ENCODE data around the gene PFKP. TPM values are rescaled to one million over a fixed set of nuclear protein-coding genes. Genes with fewer than 3 reads are reported as not detected.

The PFKP gene
- total RNA-seq, 1 donor from 2014 or later = 42.8 TPM

- TF ChIP-seq, protein P1, sequence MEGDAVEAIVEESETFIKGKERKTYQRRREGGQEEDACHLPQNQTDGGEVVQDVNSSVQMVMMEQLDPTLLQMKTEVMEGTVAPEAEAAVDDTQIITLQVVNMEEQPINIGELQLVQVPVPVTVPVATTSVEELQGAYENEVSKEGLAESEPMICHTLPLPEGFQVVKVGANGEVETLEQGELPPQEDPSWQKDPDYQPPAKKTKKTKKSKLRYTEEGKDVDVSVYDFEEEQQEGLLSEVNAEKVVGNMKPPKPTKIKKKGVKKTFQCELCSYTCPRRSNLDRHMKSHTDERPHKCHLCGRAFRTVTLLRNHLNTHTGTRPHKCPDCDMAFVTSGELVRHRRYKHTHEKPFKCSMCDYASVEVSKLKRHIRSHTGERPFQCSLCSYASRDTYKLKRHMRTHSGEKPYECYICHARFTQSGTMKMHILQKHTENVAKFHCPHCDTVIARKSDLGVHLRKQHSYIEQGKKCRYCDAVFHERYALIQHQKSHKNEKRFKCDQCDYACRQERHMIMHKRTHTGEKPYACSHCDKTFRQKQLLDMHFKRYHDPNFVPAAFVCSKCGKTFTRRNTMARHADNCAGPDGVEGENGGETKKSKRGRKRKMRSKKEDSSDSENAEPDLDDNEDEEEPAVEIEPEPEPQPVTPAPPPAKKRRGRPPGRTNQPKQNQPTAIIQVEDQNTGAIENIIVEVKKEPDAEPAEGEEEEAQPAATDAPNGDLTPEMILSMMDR (IDR thresholded peaks at IDR 0.05) = no peak
- POLR2A ChIA-PET = no interaction called here
Observed at GRCh38 chr10:3053155-3053554, 14.2 kb upstream of the PFKP start.

GRCh38 chr10:3054183-3054850 is 13.0 kb upstream of the PFKP start:
- Mint-ChIP-seq H3K4me1 (no peaks in the 10 kb centered on the region), H3K9me3 (peaks cover 1% of the 10 kb centered on the region), H3K36me3 (ENCODE audit: low read depth) (no peaks in the 10 kb centered on the region), H3K4me3 (no peak overlapping the region), H3K27me3 (peaks cover 13% of the 10 kb centered on the region), H3K27ac (no peak overlapping the region)
- ATAC-seq (ENCODE audit: low read depth) (no peak), DNase-seq (no peak)
- POLR2A ChIA-PET = no interaction called here
- CTCF ChIA-PET = interaction anchor here (0.7 to 1.0 kb wide), 2 partner anchors 9 to 215 kb away, joined by 3 read pairs; no protein-coding TSS in a partner anchor
- intact Hi-C loops (cut with micrococcal nuclease) = no loop called here
- TF ChIP-seq, protein P1 (IDR thresholded peaks at IDR 0.05) = no peak

More at GRCh38 chr10:3053155-3053554, 14.2 kb upstream of the PFKP start:
- no peak for ATAC-seq (ENCODE audit: low read depth)
- no peaks in the 10 kb centered on the region for H3K4me1 Mint-ChIP-seq
- H3K27ac Mint-ChIP-seq = no peak overlapping the region
- no peaks in the 10 kb centered on the region for H3K36me3 Mint-ChIP-seq (ENCODE audit: low read depth)
- intact Hi-C loops (cut with micrococcal nuclease) = no loop called here
- peaks cover 13% of the 10 kb centered on the region for H3K27me3 Mint-ChIP-seq
- no peak for DNase-seq
- CTCF ChIA-PET = interaction anchor here (1.2 kb wide), 1 partner anchor 9 kb away, joined by 5 read pairs; no protein-coding TSS in a partner anchor
- H3K9me3 Mint-ChIP-seq = peaks cover 1% of the 10 kb centered on the region
- H3K4me3 Mint-ChIP-seq = no peak overlapping the region

GRCh38 chr10:3054851-3055199 is 12.5 kb upstream of the PFKP start:
- POLR2A ChIA-PET = no interaction called here
- H3K27ac Mint-ChIP-seq = no peak overlapping the region
- no peak for ATAC-seq (ENCODE audit: low read depth)
- H3K27me3 Mint-ChIP-seq = peaks cover 10% of the 10 kb centered on the region
- CTCF ChIA-PET = interaction anchor here (1.0 kb wide), 1 partner anchor 9 kb away, joined by 3 read pairs; no protein-coding TSS in a partner anchor
- no peaks in the 10 kb centered on the region for H3K4me1 Mint-ChIP-seq
- intact Hi-C loops (cut with micrococcal nuclease) = no loop called here
- peaks cover 1% of the 10 kb centered on the region for H3K9me3 Mint-ChIP-seq
- TF ChIP-seq, protein P1 (IDR thresholded peaks at IDR 0.05) = no peak
- H3K36me3 Mint-ChIP-seq (ENCODE audit: low read depth) = no peaks in the 10 kb centered on the region
- H3K4me3 Mint-ChIP-seq = no peak overlapping the region
- no peak for DNase-seq

DNA sequence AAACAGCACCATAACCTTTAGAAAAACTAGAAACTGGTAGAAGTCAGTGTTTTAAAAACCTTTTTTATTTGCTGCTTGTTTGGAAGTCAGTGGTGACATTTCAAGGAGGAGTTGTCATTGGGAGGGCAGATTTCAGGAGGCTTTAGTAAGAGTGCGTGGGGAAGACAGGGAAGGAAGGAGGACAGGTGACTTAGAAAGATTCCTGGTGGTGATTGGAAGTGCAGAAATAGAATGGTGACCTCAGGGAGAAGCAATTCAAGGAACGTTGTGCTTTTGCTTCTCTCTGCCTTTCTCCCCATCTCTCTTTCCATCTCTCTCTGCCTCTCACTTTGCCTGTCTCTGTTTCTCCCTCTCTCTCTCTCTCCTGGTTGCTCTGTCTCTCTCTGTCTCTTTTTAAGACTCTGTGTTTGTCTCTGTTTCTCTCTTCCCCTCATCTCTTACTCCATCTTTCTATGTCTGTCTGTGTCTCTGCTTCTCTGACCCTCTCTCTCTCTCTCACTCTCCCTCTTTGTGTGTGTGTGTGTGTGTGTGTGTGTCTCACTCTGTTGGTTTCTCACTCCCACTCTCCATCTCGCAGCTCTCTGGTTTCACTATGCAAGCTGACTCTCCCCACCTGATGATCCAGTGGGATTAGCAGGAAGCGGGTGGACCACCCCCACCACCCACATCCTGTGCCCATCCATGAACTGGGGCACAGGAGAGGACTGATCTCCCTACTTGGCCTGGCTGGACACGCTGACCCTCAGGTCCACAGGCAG is 10.9 kb upstream of the PFKP start:
- peaks cover 1% of the 10 kb centered on the region for H3K9me3 Mint-ChIP-seq
- TF ChIP-seq, protein P1 (IDR thresholded peaks at IDR 0.05) = no peak
- ChIA-PET CTCF (no interaction called here), POLR2A (no interaction called here)
- H3K27me3 Mint-ChIP-seq = peaks cover 7% of the 10 kb centered on the region
- ATAC-seq (ENCODE audit: low read depth) = no peak
- H3K4me1 Mint-ChIP-seq = no peaks in the 10 kb centered on the region
- H3K4me3 Mint-ChIP-seq = no peak overlapping the region
- intact Hi-C loops (cut with micrococcal nuclease) = no loop called here
- no peak for DNase-seq
- no peaks in the 10 kb centered on the region for H3K36me3 Mint-ChIP-seq (ENCODE audit: low read depth)
- no peak overlapping the region for H3K27ac Mint-ChIP-seq

DNA sequence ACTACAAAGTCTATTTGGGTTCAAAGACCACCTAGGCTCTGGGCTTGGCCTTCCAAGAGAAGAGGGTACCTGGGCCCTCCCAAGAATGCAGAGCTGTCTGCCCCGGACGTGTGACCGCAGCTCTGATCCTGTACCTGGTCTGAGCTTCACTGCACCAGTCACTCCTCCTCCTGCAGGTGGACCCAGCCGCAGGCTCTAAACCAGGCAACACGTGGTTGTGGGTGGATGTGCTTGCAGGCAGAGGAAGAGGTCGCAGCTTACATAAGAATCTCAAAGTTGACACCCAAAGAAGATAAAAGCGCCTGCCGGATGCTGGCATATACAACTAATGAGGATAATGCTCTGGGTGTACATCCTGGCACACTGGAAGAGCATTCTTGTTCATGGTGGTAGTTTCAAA is 9.4 kb upstream of the PFKP start:
- Mint-ChIP-seq H3K4me3 (no peak overlapping the region), H3K36me3 (ENCODE audit: low read depth) (no peaks in the 10 kb centered on the region), H3K27me3 (peaks cover 6% of the 10 kb centered on the region), H3K27ac (no peak overlapping the region), H3K4me1 (no peaks in the 10 kb centered on the region), H3K9me3 (peaks cover 1% of the 10 kb centered on the region)
- intact Hi-C loops (cut with micrococcal nuclease) = no loop called here
- TF ChIP-seq, protein P1 (IDR thresholded peaks at IDR 0.05) = no peak
- ATAC-seq (ENCODE audit: low read depth) = no peak
- ChIA-PET POLR2A (no interaction called here), CTCF (no interaction called here)
- no peak for DNase-seq
